ENCODE results near the gene SEC24D. TPM values are rescaled to one million over a fixed set of nuclear protein-coding genes. Genes with fewer than 3 reads are reported as not detected.

The SEC24D gene
- total RNA-seq, 1 donor from 2014 or later, result 48.1 TPM

DNA sequence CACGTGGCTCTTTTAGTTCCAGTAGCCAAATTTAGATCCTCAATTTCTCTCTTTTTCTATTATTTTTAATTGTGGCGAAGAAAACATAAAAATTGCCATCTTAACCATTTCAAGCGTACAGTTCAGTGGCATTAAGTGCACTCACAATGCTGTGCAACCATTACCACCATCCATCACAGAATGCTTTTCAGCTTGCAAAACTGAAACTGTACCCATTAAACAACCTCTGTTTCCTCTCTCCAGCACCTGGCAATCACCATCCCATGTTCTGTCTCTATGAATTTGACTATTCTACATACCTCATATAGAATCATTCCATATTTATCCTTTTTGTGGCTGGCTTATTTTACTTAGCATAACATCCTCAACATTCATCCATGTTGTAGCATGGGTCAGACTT, 75.8 kb downstream of the SEC24D start:
- ATAC-seq, result no peak
- H3K4me1 ChIP-seq, result peaks cover 15% of the 10 kb centered on the region

GRCh38 chr4:118759481-118759880, 76.4 kb downstream of the SEC24D start:
- Histone ChIP-seq H3K4me1 (peaks cover 15% of the 10 kb centered on the region), H3K27me3 (no peaks in the 10 kb centered on the region), H3K9me3 (no peaks in the 10 kb centered on the region), H3K4me3 (no peak overlapping the region), H3K36me3 (peaks cover 34% of the 10 kb centered on the region), H3K27ac (no peak overlapping the region)
- no peak for TF ChIP-seq CTCF (IDR thresholded peaks at IDR 0.05)
- ATAC-seq, result no peak
- intact Hi-C loops (cut with DNase I), result no loop called here
- no peak for DNase-seq

More for the DNA sequence above, 75.8 kb downstream of the SEC24D start:
- Histone ChIP-seq H3K27ac (no peak overlapping the region), H3K36me3 (peaks cover 40% of the 10 kb centered on the region), H3K9me3 (no peaks in the 10 kb centered on the region), H3K4me3 (no peak overlapping the region), H3K27me3 (no peaks in the 10 kb centered on the region)
- DNase-seq, result no peak
- no peak for TF ChIP-seq CTCF (IDR thresholded peaks at IDR 0.05)
- intact Hi-C loops (cut with DNase I), result no loop called here

DNA sequence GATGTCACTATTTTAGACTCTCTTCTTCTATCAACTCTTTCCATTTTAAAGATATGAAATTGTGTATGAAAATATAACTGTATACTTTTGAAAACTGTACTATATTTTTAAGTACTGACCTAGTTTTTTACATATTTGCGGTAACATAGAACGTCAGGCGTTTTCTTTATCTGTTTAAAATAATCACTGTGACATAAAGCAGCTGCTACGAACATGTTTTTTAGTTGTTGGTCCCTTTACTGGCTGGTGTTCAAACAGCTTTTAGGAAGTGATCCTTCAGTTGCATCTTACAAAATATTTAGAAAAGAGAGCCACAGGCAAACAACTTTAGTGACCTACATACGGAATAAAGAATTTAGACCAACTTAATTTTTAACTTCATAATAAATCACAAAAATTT, 77.6 kb downstream of the SEC24D start:
- H3K27ac ChIP-seq, result no peak overlapping the region
- no peaks in the 10 kb centered on the region for H3K27me3 ChIP-seq
- intact Hi-C loops (cut with DNase I), result no loop called here
- DNase-seq (no peak), ATAC-seq (no peak)
- H3K4me3 ChIP-seq, result no peak overlapping the region
- no peak for TF ChIP-seq CTCF (IDR thresholded peaks at IDR 0.05)
- peaks cover 34% of the 10 kb centered on the region for H3K36me3 ChIP-seq
- peaks cover 15% of the 10 kb centered on the region for H3K4me1 ChIP-seq
- no peaks in the 10 kb centered on the region for H3K9me3 ChIP-seq

GRCh38 chr4:118757761-118758251, 78.1 kb downstream of the SEC24D start:
- intact Hi-C loops (cut with DNase I), result no loop called here
- DNase-seq, result no peak
- Histone ChIP-seq H3K36me3 (peaks cover 34% of the 10 kb centered on the region), H3K27ac (no peak overlapping the region), H3K4me1 (peaks cover 15% of the 10 kb centered on the region), H3K4me3 (no peak overlapping the region), H3K27me3 (no peaks in the 10 kb centered on the region), H3K9me3 (no peaks in the 10 kb centered on the region)
- TF ChIP-seq CTCF (IDR thresholded peaks at IDR 0.05), result no peak
- ATAC-seq, result no peak

- H3K4me3 ChIP-seq, result no peak overlapping the region
- ATAC-seq (no peak), DNase-seq (no peak)
- peaks cover 15% of the 10 kb centered on the region for H3K4me1 ChIP-seq
- peaks cover 43% of the 10 kb centered on the region for H3K36me3 ChIP-seq
- TF ChIP-seq CTCF (IDR thresholded peaks at IDR 0.05), result no peak
- no peaks in the 10 kb centered on the region for H3K9me3 ChIP-seq
- intact Hi-C loops (cut with DNase I), result no loop called here
- no peak overlapping the region for H3K27ac ChIP-seq
- no peaks in the 10 kb centered on the region for H3K27me3 ChIP-seq
Observed at GRCh38 chr4:118756958-118757357, 79.0 kb downstream of the SEC24D start.

DNA sequence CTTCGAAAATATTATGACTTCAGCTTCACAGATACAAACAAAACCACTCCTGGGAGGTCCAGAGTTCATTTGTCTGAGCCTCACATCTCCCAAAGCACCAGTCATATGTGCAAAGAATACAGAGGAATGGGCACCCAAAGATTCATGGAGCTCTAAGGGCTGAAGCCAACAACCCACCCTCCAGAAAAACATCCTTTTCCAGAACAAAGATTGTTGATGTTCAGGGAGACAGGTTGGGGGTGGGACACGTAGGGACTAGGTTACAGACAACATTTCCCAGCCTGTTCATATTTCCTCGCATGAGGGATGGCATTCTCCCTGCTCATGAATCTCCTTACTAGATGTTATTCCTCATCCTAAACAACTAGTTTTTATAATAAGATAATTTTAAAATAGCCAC, 79.5 kb downstream of the SEC24D start:
- no peak overlapping the region for H3K27ac ChIP-seq

More for the DNA sequence above, 79.5 kb downstream of the SEC24D start:
- intact Hi-C loops (cut with DNase I), result no loop called here
- no peaks in the 10 kb centered on the region for H3K9me3 ChIP-seq
- ATAC-seq, result no peak
- H3K27me3 ChIP-seq, result no peaks in the 10 kb centered on the region
- H3K36me3 ChIP-seq, result peaks cover 48% of the 10 kb centered on the region
- peaks cover 11% of the 10 kb centered on the region for H3K4me1 ChIP-seq
- DNase-seq, result no peak
- no peak for TF ChIP-seq CTCF (IDR thresholded peaks at IDR 0.05)
- no peak overlapping the region for H3K4me3 ChIP-seq

All from upper lobe of right lung (tissue), 1 donor.